ENCODE results near the gene EEF1AKMT2.

EEF1AKMT2 gene

GRCh38 chr10:124721330-124722045 lies 70.2 kb downstream of the EEF1AKMT2 start:
- DNase-seq (ENCODE audit: low spot score), result peak; percentile 78

- DNase-seq (ENCODE audit: low spot score), result peak; percentile 79
Observed at GRCh38 chr10:124719213-124719851, 72.4 kb downstream of the EEF1AKMT2 start.

GRCh38 chr10:124717911-124718741 lies 73.6 kb downstream of the EEF1AKMT2 start:
- peak; percentile 57 for DNase-seq (ENCODE audit: low spot score)

GRCh38 chr10:124717041-124717757 lies 74.5 kb downstream of the EEF1AKMT2 start:
- DNase-seq (ENCODE audit: low spot score), result no peak

GRCh38 chr10:124716369-124716768 lies 75.3 kb downstream of the EEF1AKMT2 start:
- peak; percentile 21 for DNase-seq (ENCODE audit: low spot score)

DNA sequence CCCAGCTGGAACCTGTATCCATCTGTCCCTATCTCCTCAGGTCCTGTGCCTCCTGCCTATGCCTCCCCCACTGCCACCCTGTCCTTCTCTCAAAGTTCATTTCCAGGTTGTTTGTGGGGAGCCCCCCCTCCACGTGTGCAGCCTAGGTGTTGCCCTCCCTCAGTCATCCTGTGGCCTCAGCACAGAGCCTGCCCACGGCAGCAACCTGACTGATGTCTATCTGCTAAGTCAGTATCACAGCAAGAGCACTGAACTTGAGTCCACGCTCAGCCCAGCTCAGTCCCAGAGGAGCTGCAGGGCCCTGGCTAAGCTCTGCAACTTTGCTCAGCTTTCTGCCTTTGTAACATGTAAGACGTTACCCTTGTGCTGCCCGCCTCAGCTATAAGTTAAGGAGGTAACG lies 76.2 kb downstream of the EEF1AKMT2 start:
- DNase-seq (ENCODE audit: low spot score), result no peak

DNA sequence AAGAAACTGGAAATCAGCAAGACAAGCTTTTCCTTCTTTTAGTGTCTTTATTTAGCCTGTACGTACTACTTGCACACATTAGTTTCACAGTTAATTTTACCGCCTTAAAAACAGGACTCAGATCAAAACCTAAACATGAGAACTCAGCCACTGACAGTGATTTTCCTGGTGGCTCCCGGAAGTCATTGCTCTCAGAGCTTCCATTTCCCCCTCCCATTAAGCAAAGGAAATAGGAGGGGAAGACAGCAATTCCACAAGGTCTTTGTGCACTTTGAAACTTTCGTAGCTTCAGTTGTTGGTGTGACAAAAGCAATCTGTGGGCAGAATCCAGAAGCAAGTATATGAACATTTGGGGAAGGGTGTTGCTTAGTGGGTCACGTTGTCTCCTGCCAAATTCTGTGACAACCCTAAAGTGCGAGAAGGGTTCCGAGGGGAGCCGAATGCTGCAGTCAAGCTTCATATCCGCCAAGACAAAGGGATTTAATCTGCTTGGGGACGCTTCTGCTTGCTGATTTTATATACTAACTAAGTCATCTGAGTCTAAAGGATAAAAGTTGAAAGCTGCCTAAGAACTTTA lies 77.9 kb downstream of the EEF1AKMT2 start:
- no peak for DNase-seq (ENCODE audit: low spot score)

- no peak for DNase-seq (ENCODE audit: low spot score)
Observed at GRCh38 chr10:124712704-124713407, 78.8 kb downstream of the EEF1AKMT2 start.

DNA sequence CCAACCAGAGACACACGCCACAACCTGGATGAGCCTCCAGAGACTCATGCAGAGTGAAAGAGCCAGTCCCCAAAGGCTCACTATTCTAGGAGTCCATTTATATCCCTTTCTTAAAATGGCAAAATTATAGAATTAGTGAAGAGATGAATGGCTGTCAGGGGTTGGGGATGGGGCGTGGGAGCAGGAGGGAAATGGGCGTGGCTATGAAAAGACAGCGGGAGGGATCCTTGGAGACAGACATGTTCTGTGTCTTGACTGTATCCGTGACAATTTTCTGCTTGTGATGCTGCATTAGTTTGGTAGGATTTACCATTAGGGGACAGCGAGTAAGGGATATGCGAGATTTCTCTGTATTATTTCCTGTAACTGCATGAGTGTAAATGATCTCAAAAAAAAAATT lies 80.5 kb downstream of the EEF1AKMT2 start:
- DNase-seq (ENCODE audit: low spot score), result no peak

DNA sequence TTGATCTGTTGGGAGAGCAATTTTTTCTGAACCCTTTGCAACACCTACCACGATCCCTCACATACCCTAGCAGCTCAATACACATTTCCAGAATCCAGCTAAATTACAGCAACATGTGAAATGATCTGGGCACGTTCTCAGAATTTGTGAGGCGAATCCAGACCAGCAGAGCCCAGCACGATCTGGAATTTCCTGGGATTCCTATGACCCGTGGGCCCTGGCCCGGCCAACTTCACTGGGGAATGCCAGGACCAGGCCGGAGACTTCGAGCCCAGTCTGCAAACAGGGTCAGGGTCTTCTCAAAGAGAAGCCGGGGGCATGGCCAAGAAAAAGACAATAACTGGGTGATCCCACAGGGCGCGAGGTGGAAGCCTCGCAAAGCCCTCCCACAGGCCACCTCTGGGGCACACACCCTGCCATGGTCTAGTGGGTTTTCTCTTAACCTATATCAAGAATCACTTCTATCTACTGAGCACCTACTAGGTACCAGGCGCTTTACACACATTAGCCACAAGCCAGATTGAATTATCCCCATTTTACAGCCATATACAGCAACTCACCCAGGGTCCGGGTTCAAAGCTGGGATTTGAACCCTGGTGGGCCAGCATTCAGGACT lies 81.3 kb downstream of the EEF1AKMT2 start:
- DNase-seq (ENCODE audit: low spot score), result no peak

GRCh38 chr10:124709861-124710260 lies 81.8 kb downstream of the EEF1AKMT2 start:
- no peak for DNase-seq (ENCODE audit: low spot score)

- DNase-seq (ENCODE audit: low spot score), result peak; percentile 58
Observed at GRCh38 chr10:124708922-124709520, 82.7 kb downstream of the EEF1AKMT2 start.

GRCh38 chr10:124708246-124708779 lies 83.4 kb downstream of the EEF1AKMT2 start:
- DNase-seq (ENCODE audit: low spot score), result no peak

Data from cerebellar cortex (tissue), 1 donor.